ENCODE measurements around the gene CUL2.
A peak's percentile ranks its signal among the peaks of the same experiment; 100 is the strongest.
"Not testable (repeated sequence)": the region's sequence is repeated elsewhere in the genome, so short reads cannot be mapped to it uniquely, and the experiment has no call there.

CUL2 gene

DNA sequence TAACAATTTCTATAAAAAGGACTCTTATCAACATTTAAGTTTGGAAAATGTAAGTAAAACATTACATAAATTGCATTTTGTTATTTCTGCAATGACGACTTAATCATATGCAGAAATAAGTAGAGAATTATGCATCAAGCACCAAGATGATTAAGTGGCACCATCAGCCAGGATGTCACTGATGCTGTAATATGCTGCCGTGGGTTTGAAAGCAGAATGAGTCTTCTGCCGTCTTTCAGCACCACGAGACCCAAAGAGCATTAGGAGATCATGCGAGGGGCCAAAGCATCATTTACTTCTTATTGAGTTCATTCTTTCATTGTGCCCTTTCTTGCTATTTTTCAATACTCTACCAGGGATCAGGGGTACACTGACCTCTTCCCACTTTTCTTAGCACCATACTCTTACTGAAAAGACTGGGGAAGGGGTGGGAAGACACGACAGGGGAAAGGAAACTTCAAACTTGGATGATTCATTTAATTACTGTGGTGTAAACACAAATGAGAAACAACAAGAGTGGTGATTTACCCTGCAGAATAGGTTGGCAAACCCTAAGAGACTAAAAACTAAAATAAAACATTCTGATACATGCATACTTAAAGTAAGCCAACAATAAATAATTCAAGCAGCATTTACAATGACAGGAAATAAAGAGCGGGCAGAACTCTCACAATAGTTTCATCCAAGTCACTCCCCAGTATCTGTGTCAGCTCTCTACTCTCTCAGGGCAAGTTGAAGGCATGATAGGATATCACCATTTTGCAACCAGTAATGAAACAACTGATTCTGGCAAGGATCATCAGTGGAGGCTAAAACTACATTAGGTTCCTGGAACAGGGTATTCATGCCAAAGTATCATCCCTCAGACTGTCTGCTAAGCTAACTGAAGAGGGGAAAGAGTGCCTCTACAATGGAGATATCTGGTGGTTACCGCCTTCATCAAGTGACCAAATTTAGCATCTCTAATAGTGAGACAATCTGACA lies 70.8 kb downstream of the CUL2 start:
- DNase-seq (ENCODE audit: low read depth) = no peak

GRCh38 chr10:35017608-35018007 lies 72.5 kb downstream of the CUL2 start:
- DNase-seq (ENCODE audit: low read depth) = no peak

- no peak for DNase-seq (ENCODE audit: low read depth)
These were observed 74.2 kb downstream of the CUL2 start for GRCh38 chr10:35015843-35016408.

GRCh38 chr10:35012781-35013180 lies 77.4 kb downstream of the CUL2 start:
- no peak for DNase-seq (ENCODE audit: low read depth)

- DNase-seq (ENCODE audit: low read depth) = no peak
These were observed 78.4 kb downstream of the CUL2 start for GRCh38 chr10:35011771-35012191.

DNA sequence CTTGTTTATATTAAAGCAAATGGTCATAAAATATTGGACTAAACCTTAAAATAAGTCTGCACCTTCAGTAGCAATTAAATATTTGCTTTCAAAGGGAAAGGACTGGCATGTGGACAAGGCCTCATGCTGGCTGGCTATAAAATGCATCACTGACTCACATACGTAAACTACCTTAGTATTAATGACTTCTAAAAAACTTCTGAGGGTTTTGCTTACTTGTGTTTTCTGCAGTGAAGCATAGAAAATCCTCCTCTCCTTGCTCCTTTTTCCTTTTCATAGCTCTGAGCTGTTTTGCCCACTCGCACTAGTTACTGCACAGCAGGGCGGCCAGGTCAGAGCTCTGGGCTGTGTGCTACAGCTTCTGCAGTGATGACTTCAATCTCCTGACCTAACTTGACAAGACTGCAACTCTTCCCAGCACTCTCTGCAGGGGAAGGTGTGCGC lies 82.3 kb downstream of the CUL2 start:
- no peak for DNase-seq (ENCODE audit: low read depth)

DNA sequence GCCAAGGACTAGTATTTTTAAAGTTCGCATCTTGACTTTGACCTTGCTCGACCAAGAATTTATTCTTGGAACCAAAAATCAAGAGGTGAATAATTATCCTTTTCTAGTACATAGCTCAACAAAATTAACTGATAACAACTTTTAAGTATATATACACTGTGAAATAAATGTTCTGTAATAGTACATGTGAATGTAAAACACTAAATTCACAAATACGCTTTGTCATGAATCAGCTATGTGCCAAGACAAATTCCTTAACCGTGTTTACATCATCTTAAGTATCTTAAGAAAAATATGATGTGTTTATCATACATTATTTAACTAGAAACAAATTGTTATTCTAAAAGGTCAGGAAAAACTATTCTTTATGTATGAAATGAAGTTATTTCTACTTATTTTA lies 83.3 kb downstream of the CUL2 start:
- DNase-seq (ENCODE audit: low read depth) = no peak

DNA sequence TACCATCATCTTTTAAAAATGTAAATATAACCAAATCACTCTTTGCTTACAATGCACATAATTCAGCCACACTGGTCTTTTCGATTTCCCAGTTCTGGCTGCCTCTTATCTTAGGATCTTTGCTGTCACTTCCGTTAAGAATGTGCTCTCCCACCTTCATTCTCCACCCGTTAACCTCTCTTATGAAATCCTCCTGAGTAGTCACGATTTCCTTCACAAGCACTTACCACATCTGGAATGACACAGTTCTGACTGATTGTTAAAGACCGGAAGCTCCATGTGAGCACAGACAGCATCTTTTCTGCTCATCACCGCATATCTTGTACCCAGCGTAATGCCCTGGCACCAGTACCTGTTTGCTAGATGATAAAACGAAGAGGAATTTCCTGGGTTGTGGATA lies 84.3 kb downstream of the CUL2 start:
- no peak for DNase-seq (ENCODE audit: low read depth)

GRCh38 chr10:35004651-35005050 lies 85.5 kb downstream of the CUL2 start:
- DNase-seq (ENCODE audit: low read depth) = no peak

- DNase-seq (ENCODE audit: low read depth) = no peak
These were observed 86.2 kb downstream of the CUL2 start for GRCh38 chr10:35003906-35004305.

DNA sequence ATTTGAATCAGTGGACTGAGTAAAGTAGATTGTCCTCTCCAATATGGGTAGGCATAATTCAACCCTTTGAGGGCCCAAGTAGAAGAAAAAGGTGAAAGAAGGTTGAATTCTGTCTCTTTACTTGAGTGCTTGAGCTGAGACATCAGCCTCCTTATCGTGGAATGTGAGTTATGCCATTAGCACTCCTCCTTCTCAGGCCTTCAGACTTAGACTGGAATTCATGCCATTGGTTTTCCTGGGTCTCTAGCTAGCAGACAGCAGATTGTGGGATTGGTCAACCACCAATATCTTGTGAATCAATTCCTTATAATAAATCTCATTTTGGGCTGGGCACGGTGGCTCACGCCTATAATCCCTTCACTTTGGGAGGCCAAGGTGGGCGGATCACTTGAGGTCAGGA lies 89.2 kb downstream of the CUL2 start:
- no peak for DNase-seq (ENCODE audit: low read depth)

GRCh38 chr10:34999532-34999931 lies 90.6 kb downstream of the CUL2 start:
- no peak for DNase-seq (ENCODE audit: low read depth)

- no peak for DNase-seq (ENCODE audit: low read depth)
These were observed 91.2 kb downstream of the CUL2 start for GRCh38 chr10:34998940-34999339.

DNA sequence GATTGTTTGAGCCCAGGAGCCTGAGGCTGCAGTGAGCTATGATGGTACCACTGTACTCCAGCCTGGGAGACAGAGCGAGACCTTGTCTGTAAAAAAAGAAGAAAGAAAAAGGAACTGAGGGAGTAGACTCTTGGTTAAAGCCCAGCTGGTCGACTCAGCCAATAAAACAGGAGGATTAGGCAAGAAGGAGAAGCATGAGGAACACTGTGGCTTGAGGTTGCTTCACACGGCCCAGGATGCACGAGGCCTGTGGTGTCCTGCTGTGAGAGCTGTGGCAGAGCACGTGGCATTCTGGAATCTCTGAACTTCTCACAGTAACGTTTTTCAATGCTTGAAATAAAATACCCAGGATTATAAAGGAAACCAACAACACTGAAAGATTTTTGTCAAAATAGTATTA lies 93.3 kb downstream of the CUL2 start:
- no peak for DNase-seq (ENCODE audit: low read depth)

GRCh38 chr10:34995925-34996324 lies 94.2 kb downstream of the CUL2 start:
- no peak for DNase-seq (ENCODE audit: low read depth)

- DNase-seq (ENCODE audit: low read depth) = peak; percentile 1
These were observed 95.5 kb downstream of the CUL2 start for GRCh38 chr10:34994565-34995142.

- DNase-seq (ENCODE audit: low read depth) = no peak
These were observed 96.4 kb downstream of the CUL2 start for GRCh38 chr10:34993782-34994181.

DNA sequence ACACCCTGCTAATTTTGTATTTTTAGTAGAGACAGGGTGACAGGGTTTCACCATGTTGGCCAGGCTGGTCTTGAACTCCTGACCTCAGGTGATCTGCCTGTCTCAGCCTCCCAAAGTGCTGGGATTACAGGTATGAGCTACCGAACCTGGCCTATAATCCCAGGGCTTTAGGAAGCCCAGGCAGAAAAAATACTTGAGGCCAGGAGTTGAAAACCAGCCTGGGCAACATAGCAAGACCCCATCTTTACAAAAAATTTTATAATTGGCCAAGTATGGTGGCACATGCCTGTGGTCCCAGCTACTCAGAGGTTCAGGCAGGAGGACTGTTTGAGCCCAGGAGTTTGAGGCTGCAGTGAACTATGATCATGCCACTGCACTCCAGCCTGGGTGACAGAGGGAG lies 99.0 kb downstream of the CUL2 start:
- not testable (repeated sequence) for DNase-seq (ENCODE audit: low read depth)

- DNase-seq (ENCODE audit: low read depth) = no peak
These were observed 101.6 kb downstream of the CUL2 start for GRCh38 chr10:34988397-34989067.

- DNase-seq (ENCODE audit: low read depth) = no peak
These were observed 104.3 kb downstream of the CUL2 start for GRCh38 chr10:34985823-34986222.

GRCh38 chr10:34985146-34985545 lies 105.0 kb downstream of the CUL2 start:
- DNase-seq (ENCODE audit: low read depth) = no peak

GRCh38 chr10:34981844-34982243 lies 108.3 kb downstream of the CUL2 start:
- no peak for DNase-seq (ENCODE audit: low read depth)

DNA sequence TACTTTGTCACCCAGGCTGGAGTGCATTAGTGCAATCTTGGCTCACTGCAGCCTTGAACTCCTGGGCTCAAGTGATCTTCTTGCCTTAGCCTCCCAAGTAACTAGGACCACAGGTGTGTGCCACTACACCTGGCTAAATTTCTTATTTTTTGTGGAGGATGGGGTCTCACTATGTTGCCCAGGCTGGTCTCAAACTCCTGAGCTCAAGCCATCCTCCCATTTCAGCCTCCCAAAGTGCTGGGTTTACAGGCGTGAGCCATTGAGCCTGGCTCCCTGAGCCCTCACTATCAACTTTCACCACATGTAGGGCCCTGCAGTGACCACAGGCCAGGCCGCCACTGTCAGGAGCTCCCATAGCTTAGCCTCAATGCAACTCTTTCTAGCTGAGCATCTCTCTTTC lies 110.2 kb downstream of the CUL2 start:
- DNase-seq (ENCODE audit: low read depth) = no peak
